H9 (cell line): ENCODE results near the gene TGFBI. TPM values are rescaled to one million over a fixed set of nuclear protein-coding genes. Genes with fewer than 3 reads are reported as not detected.

Source experiments
- DNase-seq: peaks from one replicate; pipeline ENCODE4 v3.0.0-alpha.2; 2017
- H2AFZ ChIP-seq: one replicate; pipeline ENCODE4 v1.6.1; 2013; ENCODE audit warnings: mild to moderate bottlenecking, low read length, control low read depth, moderate library complexity
- H2AK5ac ChIP-seq: 2 replicates; pipeline ENCODE4 v1.6.1; 2013; ENCODE audit warnings: low read length, control low read depth, mixed read lengths; ENCODE audit not compliant: insufficient read length
- H2BK120ac ChIP-seq: one replicate; pipeline ENCODE4 v1.6.1; 2013; ENCODE audit warnings: low read depth, mild to moderate bottlenecking, low read length, control low read depth, inconsistent platforms; ENCODE audit not compliant: poor library complexity, severe bottlenecking
- H2BK12ac ChIP-seq: 2 replicates; pipeline ENCODE4 v1.6.1; 2013; ENCODE audit warnings: low read length, control low read depth, mixed read lengths, low read depth; ENCODE audit not compliant: insufficient read length
- H2BK15ac ChIP-seq: 2 replicates; pipeline ENCODE4 v1.6.1; 2013; ENCODE audit warnings: low read depth, low read length, control low read depth
- H2BK20ac ChIP-seq: one replicate; pipeline ENCODE4 v1.6.1; 2013; ENCODE audit warnings: low read depth, mild to moderate bottlenecking, low read length, control low read depth, inconsistent platforms; ENCODE audit not compliant: poor library complexity, severe bottlenecking
- H2BK5ac ChIP-seq: 2 replicates; pipeline ENCODE4 v1.6.1; 2013; ENCODE audit warnings: low read length, control low read depth, mixed read lengths; ENCODE audit not compliant: insufficient read length
- H3K14ac ChIP-seq: 2 replicates; pipeline ENCODE4 v1.6.1; 2013; ENCODE audit warnings: low read length, control low read depth; ENCODE audit not compliant: insufficient read depth
- H3K18ac ChIP-seq: 2 replicates; pipeline ENCODE4 v1.6.1; 2013; ENCODE audit warnings: low read depth, mild to moderate bottlenecking, mixed read lengths, low read length, control low read depth; ENCODE audit not compliant: insufficient read length
- H3K23ac ChIP-seq: 2 replicates; pipeline ENCODE4 v1.6.1; 2013; ENCODE audit warnings: low read length, control low read depth, mixed read lengths, low read depth; ENCODE audit not compliant: insufficient read length
- H3K23me2 ChIP-seq: 2 replicates; pipeline ENCODE4 v1.6.1; 2013; ENCODE audit warnings: low read depth, mild to moderate bottlenecking, mixed read lengths, low read length, control low read depth; ENCODE audit not compliant: insufficient read length, poor library complexity, severe bottlenecking
- H3K27ac ChIP-seq: 2 replicates; pipeline ENCODE4 v1.5.1; 2013; ENCODE audit warnings: low read length, control low read depth, mixed read lengths, low read depth; ENCODE audit not compliant: insufficient read length
- H3K27me3 ChIP-seq: 2 replicates; pipeline ENCODE4 v1.6.1; 2013; ENCODE audit warnings: low read length, control low read depth, inconsistent platforms; ENCODE audit not compliant: insufficient read depth
- H3K4ac ChIP-seq: 2 replicates; pipeline ENCODE4 v1.6.1; 2013; ENCODE audit warnings: low read depth, mild to moderate bottlenecking, control low read depth, inconsistent platforms, low read length, moderate library complexity
- H3K4me1 ChIP-seq: 2 replicates; pipeline ENCODE4 v1.6.1; 2013; ENCODE audit warnings: low read length, control low read depth, inconsistent platforms; ENCODE audit not compliant: insufficient read depth
- H3K4me2 ChIP-seq: 2 replicates; pipeline ENCODE4 v1.6.1; 2013; ENCODE audit warnings: low read length, control low read depth, mixed read lengths; ENCODE audit not compliant: insufficient read length, insufficient read depth
- H3K56ac ChIP-seq: 2 replicates; pipeline ENCODE4 v1.6.1; 2013; ENCODE audit warnings: low read depth, mild to moderate bottlenecking, mixed read lengths, low read length, control low read depth; ENCODE audit not compliant: insufficient read length
- H3K79me1 ChIP-seq: 2 replicates; pipeline ENCODE4 v1.6.1; 2013; ENCODE audit warnings: low read depth, mild to moderate bottlenecking, moderate library complexity, low read length, control low read depth, inconsistent platforms; ENCODE audit not compliant: insufficient read depth, poor library complexity, severe bottlenecking
- H3K79me2 ChIP-seq: 2 replicates; pipeline ENCODE4 v1.6.1; 2013; ENCODE audit warnings: low read length, control low read depth, inconsistent platforms; ENCODE audit not compliant: insufficient read depth
- H3K9ac ChIP-seq: 2 replicates; pipeline ENCODE4 v1.6.1; 2013; ENCODE audit warnings: low read length, control low read depth, mixed read lengths; ENCODE audit not compliant: insufficient read length; ENCODE audit errors: extremely low read depth
- H3K9me3 ChIP-seq: one replicate; pipeline ENCODE4 v1.6.1; 2013; ENCODE audit warnings: low read depth, low read length, inconsistent platforms; ENCODE audit not compliant: control insufficient read depth
- H3T11ph ChIP-seq: one replicate; pipeline ENCODE4 v1.6.1; 2013; ENCODE audit warnings: mild to moderate bottlenecking, low read length, control low read depth, inconsistent platforms
- H4K20me1 ChIP-seq: one replicate; pipeline ENCODE4 v1.6.1; 2013; ENCODE audit not compliant: control insufficient read depth, insufficient read length, insufficient read depth
- H4K5ac ChIP-seq: 2 replicates; pipeline ENCODE4 v1.6.1; 2013; ENCODE audit warnings: low read depth, mild to moderate bottlenecking, mixed read lengths, low read length, control low read depth; ENCODE audit not compliant: insufficient read length
- H4K8ac ChIP-seq: replicated peaks from 2 replicates; pipeline ENCODE4 v1.6.1; 2013; ENCODE audit warnings: low read length, control low read depth, mixed read lengths, low read depth; ENCODE audit not compliant: insufficient read length
- H4K91ac ChIP-seq: 2 replicates; pipeline ENCODE4 v1.6.1; 2013; ENCODE audit warnings: low read depth, mild to moderate bottlenecking, moderate library complexity, mixed read lengths, low read length, control low read depth; ENCODE audit not compliant: insufficient read length
- H3K27ac Mint-ChIP-seq, 3 experiments: 2 replicates in 2 of 3; 3 replicates in 1 of 3; pipeline ENCODE4 v1.8.0; 2020 to 2021; ENCODE audit warnings: mixed read lengths in 3 of 3, mild to moderate bottlenecking in 1 of 3, moderate library complexity in 1 of 3
- H3K27me3 Mint-ChIP-seq: 2 replicates; pipeline ENCODE4 v1.8.0; 2021; ENCODE audit warnings: low read depth, mild to moderate bottlenecking, moderate library complexity, mixed read lengths
- H3K36me3 Mint-ChIP-seq, 3 experiments: 2 replicates in 2 of 3; 3 replicates in 1 of 3; pipeline ENCODE4 v1.8.0; 2020 to 2021; ENCODE audit warnings: low read depth in 3 of 3, mixed read lengths in 3 of 3; ENCODE audit not compliant: insufficient read depth in 1 of 3
- H3K4me1 Mint-ChIP-seq, 2 experiments: 2 replicates each; pipeline ENCODE4 v1.8.0; 2020; ENCODE audit warnings: mixed read lengths in 2 of 2
- H3K4me3 Mint-ChIP-seq, 2 experiments: 2 replicates in 1 of 2; 3 replicates in 1 of 2; pipeline ENCODE4 v1.8.0; 2020 to 2021; ENCODE audit warnings: mild to moderate bottlenecking in 2 of 2, mixed read lengths in 2 of 2, moderate library complexity in 1 of 2
- H3K9me3 Mint-ChIP-seq, 2 experiments: 2 replicates in 1 of 2; 3 replicates in 1 of 2; pipeline ENCODE4 v1.8.0; 2020; ENCODE audit warnings: mild to moderate bottlenecking in 2 of 2, mixed read lengths in 2 of 2, moderate library complexity in 1 of 2
- WGBS: extraction: QIAGEN DNeasy Blood & Tissue Kit; methylation state at CpG from one replicate; pipeline ENCODE4 v1.1.7; 2013; ENCODE audit warnings: missing lambda C conversion rate, low lambda C conversion rate, mixed read lengths; ENCODE audit not compliant: insufficient read length; ENCODE audit errors: extremely low coverage; 5-methylcytosine and 5-hydroxymethylcytosine counted together
- total RNA-seq: library from RNA; stranded (reverse); gene quantifications from 2 replicates; pipeline ENCODE4 v1.2.1, GENCODE V29; 2021
- TF ChIP-seq, protein P1 (sequence below): fragments of 200-600 bp; sonication (generic); conservative IDR thresholded peaks from 3 replicates; pipeline ENCODE4 v1.8.0; 2021; ENCODE audit warnings: antibody characterized with exemption, mild to moderate bottlenecking

TGFBI gene
- total RNA-seq, 1 experiment from 2014 or later = 4.7 TPM

DNA sequence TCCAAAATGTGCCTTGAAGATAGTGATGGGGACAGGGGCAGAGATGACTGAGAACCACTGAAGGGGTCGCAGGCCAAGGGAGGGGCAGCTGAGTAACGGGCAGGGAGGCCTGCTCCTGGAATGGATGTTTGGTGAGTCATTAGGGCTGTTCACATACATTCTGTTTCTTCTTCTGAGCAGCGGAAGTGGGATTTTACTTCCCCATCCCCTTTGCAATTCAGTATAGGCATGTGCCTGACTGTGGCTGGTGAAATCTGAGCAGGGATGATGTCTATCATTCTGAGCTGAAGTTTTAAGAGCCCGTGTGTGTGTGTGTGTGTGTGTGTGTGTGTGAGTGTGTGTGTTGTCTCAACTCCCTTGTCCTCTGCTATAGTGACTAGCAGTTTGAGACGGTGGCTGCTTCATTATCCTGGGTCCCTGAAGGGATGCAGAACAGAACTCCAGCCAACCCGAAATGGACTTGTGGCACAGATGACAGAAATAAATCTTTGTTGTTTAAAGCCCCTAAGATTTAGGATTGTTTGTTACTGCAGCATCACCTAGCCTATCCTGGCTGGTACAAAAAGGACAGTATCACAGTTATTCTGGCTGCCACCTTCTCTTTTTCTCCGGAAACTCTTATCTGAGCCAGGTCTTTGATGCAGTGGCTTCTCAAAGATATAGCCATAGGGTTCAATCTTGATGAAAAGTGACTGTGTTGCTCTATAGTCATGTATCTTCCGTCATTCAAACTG, 29.2 kb upstream of the TGFBI start:
- no peaks in the 10 kb centered on the region for H3K79me1 ChIP-seq
- no peak overlapping the region for H3K4ac ChIP-seq
- H4K5ac ChIP-seq = no peak overlapping the region
- no peaks in the 10 kb centered on the region for H3K4me1 ChIP-seq
- no peaks in the 10 kb centered on the region for H3K79me2 ChIP-seq
- no peaks in the 10 kb centered on the region for H3K9me3 ChIP-seq
- no peak overlapping the region for H3K18ac ChIP-seq
- H3K27ac Mint-ChIP-seq = no peak overlapping the region
- H3K36me3 Mint-ChIP-seq = no peaks in the 10 kb centered on the region
- no CpG with 5 or more reads among the region's 8 CpGs for WGBS
- H3K23me2 ChIP-seq = no peaks in the 10 kb centered on the region
- H3K27ac ChIP-seq = no peak overlapping the region
- no peak overlapping the region for H3K14ac ChIP-seq
- H3K23ac ChIP-seq = no peak overlapping the region
- no peak overlapping the region for H4K8ac ChIP-seq
- H3K4me2 ChIP-seq = no peak overlapping the region
- H2AFZ ChIP-seq = no peak overlapping the region
- no peak for DNase-seq
- no peaks in the 10 kb centered on the region for H4K20me1 ChIP-seq
- H3K27me3 ChIP-seq = no peaks in the 10 kb centered on the region
- no peak overlapping the region for H2AK5ac ChIP-seq
- peaks cover 16% of the 10 kb centered on the region for H3K27me3 Mint-ChIP-seq
- no peaks in the 10 kb centered on the region for H3K9me3 Mint-ChIP-seq
- peaks cover 5 to 13% of the 10 kb centered on the region in 2 experiments for H3K4me1 Mint-ChIP-seq
- H2BK12ac ChIP-seq = no peak overlapping the region
- no peak overlapping the region for H3K56ac ChIP-seq
- H3K9ac ChIP-seq = no peak overlapping the region
- H3T11ph ChIP-seq = no peak overlapping the region
- no peak overlapping the region for H2BK5ac ChIP-seq
- TF ChIP-seq, protein P1, sequence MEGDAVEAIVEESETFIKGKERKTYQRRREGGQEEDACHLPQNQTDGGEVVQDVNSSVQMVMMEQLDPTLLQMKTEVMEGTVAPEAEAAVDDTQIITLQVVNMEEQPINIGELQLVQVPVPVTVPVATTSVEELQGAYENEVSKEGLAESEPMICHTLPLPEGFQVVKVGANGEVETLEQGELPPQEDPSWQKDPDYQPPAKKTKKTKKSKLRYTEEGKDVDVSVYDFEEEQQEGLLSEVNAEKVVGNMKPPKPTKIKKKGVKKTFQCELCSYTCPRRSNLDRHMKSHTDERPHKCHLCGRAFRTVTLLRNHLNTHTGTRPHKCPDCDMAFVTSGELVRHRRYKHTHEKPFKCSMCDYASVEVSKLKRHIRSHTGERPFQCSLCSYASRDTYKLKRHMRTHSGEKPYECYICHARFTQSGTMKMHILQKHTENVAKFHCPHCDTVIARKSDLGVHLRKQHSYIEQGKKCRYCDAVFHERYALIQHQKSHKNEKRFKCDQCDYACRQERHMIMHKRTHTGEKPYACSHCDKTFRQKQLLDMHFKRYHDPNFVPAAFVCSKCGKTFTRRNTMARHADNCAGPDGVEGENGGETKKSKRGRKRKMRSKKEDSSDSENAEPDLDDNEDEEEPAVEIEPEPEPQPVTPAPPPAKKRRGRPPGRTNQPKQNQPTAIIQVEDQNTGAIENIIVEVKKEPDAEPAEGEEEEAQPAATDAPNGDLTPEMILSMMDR = no peak
- H2BK15ac ChIP-seq = no peak overlapping the region
- no peak overlapping the region for H4K91ac ChIP-seq
- H2BK120ac ChIP-seq = no peak overlapping the region
- H3K4me3 Mint-ChIP-seq = no peak overlapping the region
- no peak overlapping the region for H2BK20ac ChIP-seq
